IMR-90 (cell line): ENCODE data around the gene EFNA5. TPM values are rescaled to one million over a fixed set of nuclear protein-coding genes. Genes with fewer than 3 reads are reported as not detected.

Source experiments
- ATAC-seq: fragments of 200-7000 bp; cut with Tn5 transposase; 2 replicates; pipeline ENCODE4 v1.9.1; 2020; ENCODE audit warnings: low read depth, mild to moderate bottlenecking, moderate library complexity
- BruUV-seq: library from RNA; stranded (reverse); fragments of 400-500 nt; replicated peaks from 2 replicates; lab custom pipeline; 2021; lab: Mats Ljungman, UMichigan
- CTCF ChIA-PET: fragments of 300-600 bp; formaldehyde crosslinking; extraction: SDS; loops from one replicate; lab custom pipeline; 2021; ENCODE audit warnings: antibody characterized with exemption; lab: Yijun Ruan, JAX
- POLR2A ChIA-PET: fragments of 300-600 bp; sonication (Branson Sonifier 250); formaldehyde crosslinking; loops from one replicate; lab custom pipeline; 2022; ENCODE audit warnings: antibody characterized with exemption; ENCODE audit not compliant: unreplicated experiment; lab: Charles Lee
- DNase-seq: peaks from one replicate; pipeline ENCODE4 v3.0.0; 2013
- H2AFZ ChIP-seq: replicated peaks from 2 replicates; pipeline ENCODE3; 2013; ENCODE audit warnings: low read length, mild to moderate bottlenecking; ENCODE audit not compliant: poor library complexity
- H2AK5ac ChIP-seq: 2 replicates; pipeline ENCODE4 v1.6.1; 2013; ENCODE audit warnings: low read depth, low read length, inconsistent platforms
- H2AK9ac ChIP-seq: replicated peaks from 2 replicates; pipeline ENCODE3; 2013; ENCODE audit warnings: mild to moderate bottlenecking, low read depth, low read length, moderate library complexity; ENCODE audit not compliant: poor library complexity
- H2BK120ac ChIP-seq: 2 replicates; pipeline ENCODE4 v1.6.1; 2013; ENCODE audit warnings: low read depth, low read length, inconsistent platforms
- H2BK15ac ChIP-seq: 3 replicates; pipeline ENCODE4 v1.6.1; 2013; ENCODE audit warnings: low read depth, low read length, inconsistent platforms
- H2BK20ac ChIP-seq: 2 replicates; pipeline ENCODE4 v1.6.1; 2013; ENCODE audit warnings: low read depth, mild to moderate bottlenecking, inconsistent platforms, low read length, moderate library complexity
- H2BK5ac ChIP-seq: 2 replicates; pipeline ENCODE4 v1.6.1; 2013; ENCODE audit warnings: mild to moderate bottlenecking, low read depth, low read length, inconsistent platforms; ENCODE audit not compliant: poor library complexity, severe bottlenecking
- H3K14ac ChIP-seq: replicated peaks from 2 replicates; pipeline ENCODE4 v1.6.1; 2013; ENCODE audit warnings: low read depth, low read length, inconsistent platforms
- H3K18ac ChIP-seq: 2 replicates; pipeline ENCODE4 v1.6.1; 2013; ENCODE audit warnings: low read depth, low read length, control low read depth
- H3K23ac ChIP-seq: 2 replicates; pipeline ENCODE4 v1.6.1; 2013; ENCODE audit warnings: low read depth, low read length, inconsistent platforms
- H3K27ac ChIP-seq: 2 replicates; pipeline ENCODE4 v1.5.1; 2013; ENCODE audit warnings: mild to moderate bottlenecking, control low read depth, low read length; ENCODE audit not compliant: insufficient read depth
- H3K27me3 ChIP-seq: 2 replicates; pipeline ENCODE4 v1.6.1; 2013; ENCODE audit warnings: low read length; ENCODE audit not compliant: control insufficient read depth, insufficient read depth
- H3K36me3 ChIP-seq: 2 replicates; pipeline ENCODE4 v1.6.1; 2013; ENCODE audit warnings: low read length, mixed read lengths; ENCODE audit not compliant: control insufficient read depth, insufficient read depth
- H3K4ac ChIP-seq: 2 replicates; pipeline ENCODE4 v1.6.1; 2013; ENCODE audit warnings: low read depth, low read length, inconsistent platforms
- H3K4me1 ChIP-seq: 2 replicates; pipeline ENCODE4 v1.6.1; 2013; ENCODE audit warnings: low read length, mixed read lengths; ENCODE audit not compliant: control insufficient read depth, insufficient read depth
- H3K4me2 ChIP-seq: 2 replicates; pipeline ENCODE4 v1.6.1; 2013; ENCODE audit warnings: low read depth, mild to moderate bottlenecking, control low read depth, low read length, moderate library complexity
- H3K4me3 ChIP-seq: 2 replicates; pipeline ENCODE4 v1.5.1; 2013; ENCODE audit warnings: low read depth, mild to moderate bottlenecking, control low read depth, low read length, moderate library complexity; ENCODE audit not compliant: insufficient read depth
- H3K56ac ChIP-seq: 2 replicates; pipeline ENCODE4 v1.6.1; 2013; ENCODE audit warnings: low read length, inconsistent platforms; ENCODE audit not compliant: insufficient read depth; ENCODE audit errors: extremely low read depth
- H3K79me1 ChIP-seq, 2 experiments: 2 replicates each; pipeline ENCODE4 v1.6.1; 2013; ENCODE audit warnings: low read length in 2 of 2, inconsistent platforms in 1 of 2, low read depth in 1 of 2
- H3K9ac ChIP-seq: 2 replicates; pipeline ENCODE4 v1.6.1; 2013; ENCODE audit warnings: low read depth, low read length, control low read depth
- H3K9me1 ChIP-seq: 2 replicates; pipeline ENCODE4 v1.6.1; 2013; ENCODE audit warnings: low read length, inconsistent platforms; ENCODE audit not compliant: insufficient read depth
- H3K9me3 ChIP-seq: 2 replicates; pipeline ENCODE4 v1.6.1; 2013; ENCODE audit warnings: low read length; ENCODE audit not compliant: control insufficient read depth, insufficient read depth
- H4K20me1 ChIP-seq: 2 replicates; pipeline ENCODE4 v1.6.1; 2013; ENCODE audit warnings: low read length, inconsistent platforms; ENCODE audit not compliant: insufficient read depth
- H4K5ac ChIP-seq: 2 replicates; pipeline ENCODE4 v1.6.1; 2013; ENCODE audit warnings: mild to moderate bottlenecking, low read depth, low read length, control low read depth
- H4K8ac ChIP-seq, 2 experiments: 2 replicates each; pipeline ENCODE4 v1.6.1; 2013; ENCODE audit warnings: low read depth in 2 of 2, low read length in 2 of 2, control low read depth in 1 of 2, inconsistent platforms in 1 of 2
- H4K91ac ChIP-seq: 2 replicates; pipeline ENCODE4 v1.6.1; 2013; ENCODE audit warnings: low read depth, low read length, inconsistent platforms; ENCODE audit not compliant: insufficient read depth
- MAZ ChIP-seq: IDR thresholded peaks from 2 replicates; pipeline ENCODE4 v1.6.1; 2012; ENCODE audit warnings: low read depth, mild to moderate bottlenecking, low read length, improper control_type of control experiment, moderate library complexity, borderline replicate concordance
- WGBS, 2 experiments: methylation state at CpG; one replicate each; pipeline versions ENCODE4 v1.1.5 to v1.1.7; 2013; ENCODE audit warnings: missing lambda C conversion rate in 2 of 2; ENCODE audit not compliant: insufficient read length in 1 of 2; ENCODE audit errors: extremely low coverage in 2 of 2; 5-methylcytosine and 5-hydroxymethylcytosine counted together
- dilution Hi-C: fragments of 300-500 bp; cut with HindIII; formaldehyde crosslinking; loops from one replicate; pipeline ENCODE4 v1.14.3; 2018; ENCODE audit warnings: low sequenced_read_pairs; ENCODE audit not compliant: unreplicated experiment
- in situ Hi-C: fragments of 300-500 bp; cut with MboI; formaldehyde crosslinking; loops from 3 replicates; pipeline ENCODE4 v1.14.3; 2019; ENCODE audit warnings: low sequenced_read_pairs, inconsistent platforms, mixed read lengths
- intact Hi-C: fragments of 100-400 bp; cut with micrococcal nuclease; formaldehyde crosslinking; loops from 2 replicates; pipeline ENCODE4 v1.10.0; 2022
- polyA plus RNA-seq, 3 experiments: library from polyadenylated mRNA; depleted of rRNA; stranded (reverse); fragments of >200 nt; gene quantifications; 2 replicates each; pipeline ENCODE4 v1.2.3, GENCODE V29; 2012; ENCODE audit warnings: low replicate concordance in 1 of 3
- total RNA-seq: library from RNA; depleted of rRNA; stranded (reverse); fragments of >200 nt; gene quantifications from 2 replicates; pipeline ENCODE4 v1.2.3, GENCODE V29; 2012

EFNA5 gene
- total and polyA plus RNA-seq, 2 of the 4 experiments (the other 2 are of a cell fraction): 1.5 to 1.6 TPM

- dilution Hi-C loops (no loop called here), intact Hi-C loops (no loop called here)
Observed at GRCh38 chr5:107543868-107544267, 126.9 kb downstream of the EFNA5 start.

More at GRCh38 chr5:107543868-107544267, 126.9 kb downstream of the EFNA5 start:
- in situ Hi-C loops: no loop called here
- no peak overlapping the region for H2BK5ac ChIP-seq
- H2BK20ac ChIP-seq: no peak overlapping the region
- H3K4me3 ChIP-seq: no peak overlapping the region
- WGBS, 2 experiments: no CpG with 5 or more reads among the region's 6 CpGs
- H3K9me1 ChIP-seq: no peaks in the 10 kb centered on the region; the same call in 1 of the 2 replicates
- ChIA-PET CTCF (no interaction called here), POLR2A (no interaction called here)
- H3K14ac ChIP-seq: no peak overlapping the region
- H3K23ac ChIP-seq: no peak overlapping the region
- H4K20me1 ChIP-seq: no peaks in the 10 kb centered on the region; the same call in 1 of the 2 replicates
- H3K9ac ChIP-seq: no peak overlapping the region
- no peak overlapping the region for H2BK15ac ChIP-seq
- no peak overlapping the region for H2AK5ac ChIP-seq
- no peak for TF ChIP-seq MAZ
- H4K8ac ChIP-seq: no peak overlapping the region
- no peak overlapping the region for H4K5ac ChIP-seq
- no peaks in the 10 kb centered on the region for H3K9me3 ChIP-seq
- H3K4me1 ChIP-seq: peaks cover 4% of the 10 kb centered on the region; the same call in 1 of the 2 replicates
- peaks cover 0 to 3% of the 10 kb centered on the region in 2 experiments; a peak in 1 of 4 replicates for H3K79me1 ChIP-seq
- no peak overlapping the region for H2AFZ ChIP-seq
- no peak overlapping the region for H3K4me2 ChIP-seq
- DNase-seq (no peak), ATAC-seq (no peak)
- no peak overlapping the region for H2AK9ac ChIP-seq
- no peak overlapping the region for H3K56ac ChIP-seq
- no peaks in the 10 kb centered on the region for H3K36me3 ChIP-seq
- H3K4ac ChIP-seq: no peak overlapping the region
- H3K18ac ChIP-seq: no peak overlapping the region
- no peak overlapping the region for H3K27ac ChIP-seq
- BruUV-seq: no TSS peak
- H2BK120ac ChIP-seq: no peak overlapping the region
- H4K91ac ChIP-seq: no peak overlapping the region
- H3K27me3 ChIP-seq: no peaks in the 10 kb centered on the region
